ENCODE results near the gene PIGU.

- no peak for TF ChIP-seq CTCF (IDR thresholded peaks at IDR 0.05)
- no peak for TF ChIP-seq EZH2 (IDR thresholded peaks at IDR 0.05)
- no peak for TF ChIP-seq EZH2phosphoT487 (IDR thresholded peaks at IDR 0.05)
These were observed 128.9 kb downstream of the PIGU start for GRCh38 chr20:34547844-34548613.
